ENCODE data around the gene LARGE1. TPM values are rescaled to one million over a fixed set of nuclear protein-coding genes. Genes with fewer than 3 reads are reported as not detected.

The LARGE1 gene
- total and polyA plus RNA-seq, 2 of the 13 experiments (the other 11 are each of a cell fraction or from before 2014, with no cell fraction given) = 8.4 to 11.0 TPM

GRCh38 chr22:33272871-33273270 lies 647.4 kb downstream of the LARGE1 start:
- intact Hi-C loops (cut with micrococcal nuclease; ENCODE audit: unreplicated experiment) (no loop called here), in situ Hi-C loops (cut with HindIII; ENCODE audit: extremely low pct_ligation_motif_present, low pct_unique_long_range_greater_than_20kb) (no loop called here)

More at GRCh38 chr22:33272871-33273270, 647.4 kb downstream of the LARGE1 start:
- ATAC-seq (no peak), DNase-seq (ENCODE audit: low spot score) (no peak), FAIRE-seq (no peak)
- no peaks in the 10 kb centered on the region; a peak in 1 of 5 replicates for H3K36me3 ChIP-seq (replicated peaks in 1 of 2; ENCODE audit: control insufficient read depth in 1 of 2, insufficient read depth in 2 of 2, low read length in 2 of 2)
- ChIA-PET POLR2A (interaction anchor here (0.9 to 1.2 kb wide), 2 partner anchors 63 to 267 kb away, joined by 4 read pairs; no protein-coding TSS in a partner anchor), CTCF (ENCODE audit: low intra/inter-chr PET ratio, low total read pairs) (no interaction called here)
- H2AFZ ChIP-seq (ENCODE audit: low read length) = no peak overlapping the region
- no peak overlapping the region for H3K27ac ChIP-seq (ENCODE audit: extremely low read length, insufficient read depth, low read length)
- BruUV-seq (replicated peaks) = no TSS peak
- no peak overlapping the region for H3K4me2 ChIP-seq (ENCODE audit: low read depth, low read length)
- no peak overlapping the region for H3K4me3 ChIP-seq (replicated peaks in 1 of 3; ENCODE audit: insufficient read depth in 1 of 3, low read depth in 2 of 3, low read length in 3 of 3)
- WGBS (ENCODE audit: low lambda C conversion rate) = 92% methylated on average over 2 of the region's 2 CpGs
- no peaks in the 10 kb centered on the region for H4K20me1 ChIP-seq (ENCODE audit: insufficient read depth, low read length)
- TF ChIP-seq MED13 (CRISPR knock-in tag; IDR thresholded peaks at IDR 0.05) (no peak), ZNF274 (CRISPR knock-in tag; IDR thresholded peaks at IDR 0.05) (no peak), BRF2 (CRISPR knock-in tag; IDR thresholded peaks at IDR 0.05) (no peak), ZNF280D (CRISPR knock-in tag; IDR thresholded peaks at IDR 0.05) (no peak), ETS1 (CRISPR knock-in tag; IDR thresholded peaks at IDR 0.05) (no peak), GFI1 (CRISPR knock-in tag; IDR thresholded peaks at IDR 0.05; ENCODE audit: borderline replicate concordance) (no peak), ASH2L (IDR thresholded peaks at IDR 0.05; ENCODE audit: insufficient read length, low read depth, low read length) (no peak), ZSCAN25 (CRISPR knock-in tag; IDR thresholded peaks at IDR 0.05) (no peak), TFAP4 (IDR thresholded peaks at IDR 0.05; ENCODE audit: borderline replicate concordance, low read depth) (no peak), TEAD3 (CRISPR knock-in tag; optimal IDR thresholded peaks at IDR 0.05; ENCODE audit: borderline replicate concordance) (no peak), CENPT (CRISPR knock-in tag; IDR thresholded peaks at IDR 0.05; ENCODE audit: low read depth) (no peak), ZNF136 (CRISPR knock-in tag; IDR thresholded peaks at IDR 0.05; ENCODE audit: low read depth) (no peak)
- no peaks in the 10 kb centered on the region for H3K27me3 ChIP-seq (ENCODE audit: control insufficient read depth in 1 of 2, insufficient read depth in 2 of 2, low read length in 2 of 2)
- no peaks in the 10 kb centered on the region for H3K9me3 ChIP-seq (ENCODE audit: low read length)
- no peak overlapping the region for H3K9ac ChIP-seq (ENCODE audit: insufficient read depth, low read depth, low read length)
- peaks cover 78% of the 10 kb centered on the region for H3K4me1 ChIP-seq (ENCODE audit: insufficient read depth, low read length)
- no peaks in the 10 kb centered on the region for H3K79me2 ChIP-seq (ENCODE audit: insufficient read depth, low read length)
